HCT116 (cell line): ENCODE data around the gene NPHP3. TPM values are rescaled to one million over a fixed set of nuclear protein-coding genes. Genes with fewer than 3 reads are reported as not detected.

Experiments
- ATAC-seq: fragments of 200-7000 bp; cut with Tn5 transposase; 2 replicates; pipeline ENCODE4 v1.9.1; 2020; ENCODE audit warnings: mild to moderate bottlenecking, moderate library complexity
- BruUV-seq: library from RNA; stranded (reverse); fragments of 400-500 nt; replicated peaks from 2 replicates; lab custom pipeline; 2021; lab: Mats Ljungman, UMichigan
- CTCF ChIA-PET: fragments of 300-600 bp; sonication (Branson Sonifier 250); formaldehyde crosslinking; loops from one replicate; lab custom pipeline; 2021; ENCODE audit warnings: antibody characterized with exemption; lab: Charles Lee
- POLR2A ChIA-PET: fragments of 300-600, 350-600 bp; sonication (Branson Sonifier 250); formaldehyde crosslinking; loops from one replicate; lab custom pipeline; 2021; ENCODE audit warnings: antibody characterized with exemption; lab: Charles Lee
- RAD21 ChIA-PET, 2 experiments: fragments of 300-600 bp; sonication (Branson Sonifier 250); formaldehyde crosslinking; loops; one replicate each; lab custom pipeline; 2023; ENCODE audit warnings: low total read pairs in 2 of 2; ENCODE audit not compliant: uncharacterized antibody in 2 of 2, unreplicated experiment in 2 of 2, low non-redundant PET in 1 of 2; lab: Charles Lee
- DNase-seq: peaks from one replicate; pipeline ENCODE4 v3.0.0-alpha.2; 2010; ENCODE audit warnings: low read depth, low spot score
- H2AFZ ChIP-seq: fragments of 200-600 bp; shearing (Covaris generic), sonication (generic); 2 replicates; pipeline ENCODE4 v1.6.1; 2017; ENCODE audit warnings: low read depth, mixed run types, mixed read lengths, antibody characterized with exemption, low read length; ENCODE audit not compliant: poor library complexity, severe bottlenecking
- H3K27ac ChIP-seq: 2 replicates; pipeline ENCODE4 v1.5.1; 2012; ENCODE audit warnings: low read depth, low read length
- H3K27me3 ChIP-seq: fragments of 200-600 bp; sonication (generic); 2 replicates; pipeline ENCODE4 v1.6.1; 2016; ENCODE audit warnings: mixed run types, low read length, mixed read lengths; ENCODE audit not compliant: insufficient read depth
- H3K36me3 ChIP-seq, 2 experiments: fragments of 200-500 bp in 1 of 2; fragments of 200-600 bp in 1 of 2; sonication (Bioruptor generic) in 1 of 2; sonication (generic) in 1 of 2; 2 replicates each; pipeline versions ENCODE4 v1.5.1 to v1.6.1; 2014 to 2016; ENCODE audit warnings: low read length in 2 of 2, inconsistent platforms in 1 of 2, mixed read lengths in 1 of 2, mixed run types in 1 of 2; ENCODE audit not compliant: insufficient read depth in 2 of 2, control insufficient read depth in 1 of 2
- H3K4me1 ChIP-seq, 2 experiments: fragments of 200-600 bp in 1 of 2; sonication (generic) in 1 of 2; 2 replicates each; pipeline versions ENCODE4 v1.5.1 to v1.6.1; 2012 to 2017; ENCODE audit warnings: low read length in 2 of 2, inconsistent platforms in 1 of 2, mild to moderate bottlenecking in 1 of 2, mixed read lengths in 1 of 2, mixed run types in 1 of 2, moderate library complexity in 1 of 2; ENCODE audit not compliant: insufficient read depth in 2 of 2, control insufficient read depth in 1 of 2
- H3K4me2 ChIP-seq: fragments of 200-600 bp; sonication (generic); 2 replicates; pipeline ENCODE4 v1.6.1; 2017; ENCODE audit warnings: mixed run types, low read length, mixed read lengths
- H3K4me3 ChIP-seq, 2 experiments: fragments of 200-600 bp in 1 of 2; sonication (generic) in 1 of 2; replicated peaks in 1 of 2; 2 replicates each; pipeline ENCODE4 v1.5.1; 2011 to 2016; ENCODE audit warnings: low read length in 2 of 2, control low read depth in 1 of 2, low read depth in 1 of 2, mild to moderate bottlenecking in 1 of 2, mixed read lengths in 1 of 2, mixed run types in 1 of 2
- H3K79me2 ChIP-seq: fragments of 200-600 bp; sonication (generic); 2 replicates; pipeline ENCODE4 v1.6.1; 2017; ENCODE audit warnings: mild to moderate bottlenecking, mixed run types, low read length, moderate library complexity, mixed read lengths; ENCODE audit not compliant: insufficient read depth
- H3K9ac ChIP-seq: fragments of 200-600 bp; sonication (generic); 2 replicates; pipeline ENCODE4 v1.6.1; 2016; ENCODE audit warnings: low read length, mixed read lengths
- H3K9me2 ChIP-seq: fragments of 200-600 bp; sonication (generic), shearing (Covaris generic); 2 replicates; pipeline ENCODE4 v1.6.1; 2017; ENCODE audit warnings: mixed run types, mild to moderate bottlenecking, moderate library complexity; ENCODE audit not compliant: insufficient read depth
- H3K9me3 ChIP-seq, 2 experiments: fragments of 200-500 bp in 1 of 2; fragments of 200-600 bp in 1 of 2; sonication (Bioruptor generic) in 1 of 2; sonication (generic) in 1 of 2; 2 replicates each; pipeline ENCODE4 v1.6.1; 2014 to 2017; ENCODE audit warnings: low read length in 2 of 2, mixed read lengths in 2 of 2, inconsistent platforms in 1 of 2, low read depth in 1 of 2, mild to moderate bottlenecking in 1 of 2, mixed run types in 1 of 2, moderate library complexity in 1 of 2; ENCODE audit not compliant: control insufficient read depth in 1 of 2, insufficient read depth in 1 of 2
- H4K20me1 ChIP-seq: fragments of 200-600 bp; sonication (generic), shearing (Covaris generic); 2 replicates; pipeline ENCODE4 v1.6.1; 2017; ENCODE audit warnings: mixed run types, mild to moderate bottlenecking, moderate library complexity; ENCODE audit not compliant: insufficient read depth
- CBX3 ChIP-seq: IDR thresholded peaks from 2 replicates; pipeline ENCODE4 v1.6.1; 2012; ENCODE audit warnings: low read depth
- EGR1 ChIP-seq: IDR thresholded peaks from 2 replicates; pipeline ENCODE4 v1.6.1; 2012; ENCODE audit warnings: low read depth
- EZH2 ChIP-seq: fragments of 200-600 bp; sonication (generic); IDR thresholded peaks from 2 replicates; pipeline ENCODE4 v1.6.1; 2017; ENCODE audit warnings: antibody characterized with exemption, mixed run types
- FOSL1 ChIP-seq: IDR thresholded peaks from 2 replicates; pipeline ENCODE4 v1.6.1; 2012; ENCODE audit warnings: low read depth
- POLR2A ChIP-seq: IDR thresholded peaks from 2 replicates; pipeline ENCODE4 v1.7.0; 2011; ENCODE audit warnings: borderline replicate concordance; ENCODE audit not compliant: insufficient read depth, insufficient read length; ENCODE audit errors: extremely low read depth
- POLR2AphosphoS5 ChIP-seq: IDR thresholded peaks from 2 replicates; pipeline ENCODE4 v1.6.1; 2011; ENCODE audit warnings: mild to moderate bottlenecking, low read depth, low read length, moderate library complexity
- RAD21 ChIP-seq: IDR thresholded peaks from 2 replicates; pipeline ENCODE4 v1.6.1; 2012; ENCODE audit warnings: low read depth, mild to moderate bottlenecking
- SIN3A ChIP-seq: IDR thresholded peaks from 2 replicates; pipeline ENCODE4 v1.6.1; 2012; ENCODE audit warnings: low read depth
- SP1 ChIP-seq: IDR thresholded peaks from 2 replicates; pipeline ENCODE4 v1.6.1; 2012; ENCODE audit warnings: low read depth
- SRF ChIP-seq: IDR thresholded peaks from 2 replicates; pipeline ENCODE4 v1.6.1; 2012; ENCODE audit warnings: low read depth
- TCF7L2 ChIP-seq: IDR thresholded peaks from 2 replicates; pipeline ENCODE4 v1.7.0; 2011; ENCODE audit warnings: borderline replicate concordance, inconsistent platforms; ENCODE audit not compliant: insufficient read depth, insufficient read length; ENCODE audit errors: extremely low read depth
- ZBTB33 ChIP-seq: IDR thresholded peaks from 2 replicates; pipeline ENCODE4 v1.6.1; 2011; ENCODE audit warnings: mild to moderate bottlenecking, low read length, moderate library complexity; ENCODE audit not compliant: insufficient replicate concordance; ENCODE audit errors: extremely low read depth
- ZFX ChIP-seq: fragments of 450-650 bp; IDR thresholded peaks from 2 replicates; pipeline ENCODE4 v1.6.1; 2017
- ZNF274 ChIP-seq: fragments of 200-500 bp; sonication (Bioruptor generic); IDR thresholded peaks from 2 replicates; pipeline ENCODE4 v1.6.1; 2014; ENCODE audit warnings: mild to moderate bottlenecking, low read depth, low read length, inconsistent platforms
- intact Hi-C: fragments of 100-400 bp; cut with micrococcal nuclease; formaldehyde crosslinking; loops from 2 replicates; pipeline ENCODE4 v1.10.0; 2022
- total RNA-seq: library from RNA; stranded (reverse); gene quantifications from one replicate; pipeline ENCODE4 v1.2.1, GENCODE V29; 2021; ENCODE audit not compliant: unreplicated experiment
- TF ChIP-seq, protein P1 (sequence below), 3 experiments: fragments of 200-600 bp in 1 of 3; sonication (generic) in 1 of 3; IDR thresholded peaks in 2 of 3; conservative IDR thresholded peaks in 1 of 3; 2 replicates each; pipeline ENCODE4 v1.5.1; 2012 to 2017; ENCODE audit warnings: low read depth in 2 of 3, low read length in 2 of 3, antibody characterized with exemption in 1 of 3, borderline replicate concordance in 1 of 3, control low read depth in 1 of 3, mild to moderate bottlenecking in 1 of 3, mixed read lengths in 1 of 3, mixed run types in 1 of 3, moderate library complexity in 1 of 3; ENCODE audit not compliant: insufficient read depth in 1 of 3
- TF ChIP-seq, protein P2 (sequence below): IDR thresholded peaks from 2 replicates; pipeline ENCODE4 v1.6.1; 2012

Gene NPHP3
- total RNA-seq, 1 experiment from 2014 or later: 15.5 TPM

GRCh38 chr3:132722165-132723023 is at the start of gene NPHP3 (continued):
- TF ChIP-seq EGR1 (0 out of 2 replicates have a peak, but pooled peaks have one; percentile 44), CBX3 (no peak), EZH2 (no peak), POLR2A (peak; percentile 52), POLR2AphosphoS5 (peak; percentile 94), SIN3A (peak; percentile 57), ZFX (peak; percentile 87), SRF (no peak), RAD21 (no peak), FOSL1 (no peak)
- TF ChIP-seq, protein P1, sequence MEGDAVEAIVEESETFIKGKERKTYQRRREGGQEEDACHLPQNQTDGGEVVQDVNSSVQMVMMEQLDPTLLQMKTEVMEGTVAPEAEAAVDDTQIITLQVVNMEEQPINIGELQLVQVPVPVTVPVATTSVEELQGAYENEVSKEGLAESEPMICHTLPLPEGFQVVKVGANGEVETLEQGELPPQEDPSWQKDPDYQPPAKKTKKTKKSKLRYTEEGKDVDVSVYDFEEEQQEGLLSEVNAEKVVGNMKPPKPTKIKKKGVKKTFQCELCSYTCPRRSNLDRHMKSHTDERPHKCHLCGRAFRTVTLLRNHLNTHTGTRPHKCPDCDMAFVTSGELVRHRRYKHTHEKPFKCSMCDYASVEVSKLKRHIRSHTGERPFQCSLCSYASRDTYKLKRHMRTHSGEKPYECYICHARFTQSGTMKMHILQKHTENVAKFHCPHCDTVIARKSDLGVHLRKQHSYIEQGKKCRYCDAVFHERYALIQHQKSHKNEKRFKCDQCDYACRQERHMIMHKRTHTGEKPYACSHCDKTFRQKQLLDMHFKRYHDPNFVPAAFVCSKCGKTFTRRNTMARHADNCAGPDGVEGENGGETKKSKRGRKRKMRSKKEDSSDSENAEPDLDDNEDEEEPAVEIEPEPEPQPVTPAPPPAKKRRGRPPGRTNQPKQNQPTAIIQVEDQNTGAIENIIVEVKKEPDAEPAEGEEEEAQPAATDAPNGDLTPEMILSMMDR (IDR thresholded peaks at IDR 0.05 in 2 of 3, conservative IDR thresholded peaks at IDR 0.05 in 1 of 3; ENCODE audit: borderline replicate concordance in 1 of 3, insufficient read depth in 1 of 3, low read depth in 2 of 3, low read length in 2 of 3): 0 out of 6 replicates have a peak, but pooled peaks of 1 of the 3 experiments have one; percentile 3
- TF ChIP-seq, protein P2, sequence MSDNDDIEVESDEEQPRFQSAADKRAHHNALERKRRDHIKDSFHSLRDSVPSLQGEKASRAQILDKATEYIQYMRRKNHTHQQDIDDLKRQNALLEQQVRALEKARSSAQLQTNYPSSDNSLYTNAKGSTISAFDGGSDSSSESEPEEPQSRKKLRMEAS: no peak

DNA sequence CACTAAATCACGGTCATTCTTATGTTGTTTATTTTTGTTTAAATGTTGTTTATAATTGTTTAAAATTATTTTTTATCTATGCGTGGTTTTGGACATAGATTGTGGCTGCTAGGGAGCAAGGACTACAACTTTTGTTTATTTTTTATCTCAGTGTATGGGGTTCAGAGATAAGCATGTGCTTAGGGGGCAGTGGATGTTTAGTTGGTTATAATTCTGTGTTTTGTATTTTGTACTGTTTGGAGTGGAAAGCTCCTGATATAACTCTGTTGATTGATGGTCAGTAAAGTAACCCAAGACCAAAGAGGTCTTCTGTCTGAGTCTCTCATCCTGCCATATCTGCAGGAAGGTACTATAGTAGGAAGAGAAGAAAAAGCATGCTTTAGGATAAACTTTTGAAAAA is 36.5 kb upstream of the NPHP3 start:
- RAD21 ChIA-PET: no interaction called here
- peaks cover 37% of the 10 kb centered on the region for H3K27me3 ChIP-seq
- BruUV-seq: no TSS peak
- no peak for DNase-seq
- H3K36me3 ChIP-seq: no peaks in the 10 kb centered on the region
- no peak for ATAC-seq
- TF ChIP-seq EGR1 (no peak), ZNF274 (no peak), SRF (no peak), ZFX (no peak), SP1 (no peak), TCF7L2 (no peak), SIN3A (no peak), EZH2 (no peak), ZBTB33 (no peak), POLR2A (no peak)
- CTCF ChIA-PET: no interaction called here
- no peak overlapping the region for H3K27ac ChIP-seq
- no peaks in the 10 kb centered on the region for H3K9me2 ChIP-seq
- no peak overlapping the region for H3K9ac ChIP-seq
- intact Hi-C loops: no loop called here
- no peak overlapping the region for H2AFZ ChIP-seq
- H3K79me2 ChIP-seq: no peaks in the 10 kb centered on the region
- H3K4me1 ChIP-seq: no peaks in the 10 kb centered on the region
- POLR2A ChIA-PET: no interaction called here
- no peak overlapping the region for H3K4me3 ChIP-seq
- no peaks in the 10 kb centered on the region for H4K20me1 ChIP-seq
- no peaks in the 10 kb centered on the region for H3K9me3 ChIP-seq
- no peak overlapping the region for H3K4me2 ChIP-seq
